DMS153 (cell line): ENCODE results near the gene ARHGEF39.
"Not testable (repeated sequence)": the region's sequence is repeated elsewhere in the genome, so short reads cannot be mapped to it uniquely, and the experiment has no call there.

ENCODE experiments used
- DNase-seq: peaks from one replicate; lab custom pipeline; 2025; lab: John Stamatoyannopoulos, UW

Gene ARHGEF39

DNA sequence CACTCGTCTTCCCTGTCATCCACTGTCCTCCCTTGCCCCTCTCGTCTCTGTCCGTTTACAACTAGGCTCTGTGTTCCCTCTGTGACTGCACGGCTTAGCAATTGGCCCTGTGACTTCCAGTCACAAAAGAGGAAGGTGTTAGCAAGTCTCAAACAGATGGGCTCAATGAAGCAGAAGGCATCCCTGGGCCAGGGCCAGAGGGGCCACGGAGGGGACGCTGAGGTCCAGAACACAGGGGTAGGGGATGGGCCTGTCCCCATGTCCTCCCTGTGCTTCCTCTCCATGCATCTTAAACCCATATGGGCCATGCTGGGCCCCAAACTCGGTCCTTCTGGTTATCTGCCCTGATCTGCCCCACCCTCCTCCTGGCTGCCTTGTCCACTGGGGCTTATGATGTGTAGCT lies 46.7 kb downstream of the ARHGEF39 start, which contains the start of gene CD72:
Gene CD72 (minus strand): TSS at position 89 of the 403 bp plus-strand sequence. CDS start 110 bp downstream, outside the sequence.
- no peak for DNase-seq

DNA sequence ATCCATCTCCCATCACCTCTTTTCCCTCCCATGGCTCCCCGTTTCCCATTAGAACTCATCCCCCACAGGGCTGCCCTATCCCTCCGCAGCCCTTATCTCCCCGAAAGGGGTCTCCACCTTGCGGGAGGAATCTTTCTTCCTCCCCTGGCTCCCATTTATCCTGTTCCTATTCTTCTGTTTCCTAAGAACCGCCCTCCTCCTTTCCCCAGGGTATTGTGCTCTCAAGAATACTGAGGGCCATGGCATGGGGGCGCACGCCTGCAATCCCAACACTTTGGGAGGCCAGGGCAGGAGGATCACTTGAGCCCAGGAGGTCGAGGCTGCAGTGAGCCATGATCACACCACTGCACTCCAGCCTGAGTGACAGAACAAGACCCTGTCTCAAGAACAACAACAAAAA lies 47.4 kb downstream of the ARHGEF39 start:
- no peak for DNase-seq

DNA sequence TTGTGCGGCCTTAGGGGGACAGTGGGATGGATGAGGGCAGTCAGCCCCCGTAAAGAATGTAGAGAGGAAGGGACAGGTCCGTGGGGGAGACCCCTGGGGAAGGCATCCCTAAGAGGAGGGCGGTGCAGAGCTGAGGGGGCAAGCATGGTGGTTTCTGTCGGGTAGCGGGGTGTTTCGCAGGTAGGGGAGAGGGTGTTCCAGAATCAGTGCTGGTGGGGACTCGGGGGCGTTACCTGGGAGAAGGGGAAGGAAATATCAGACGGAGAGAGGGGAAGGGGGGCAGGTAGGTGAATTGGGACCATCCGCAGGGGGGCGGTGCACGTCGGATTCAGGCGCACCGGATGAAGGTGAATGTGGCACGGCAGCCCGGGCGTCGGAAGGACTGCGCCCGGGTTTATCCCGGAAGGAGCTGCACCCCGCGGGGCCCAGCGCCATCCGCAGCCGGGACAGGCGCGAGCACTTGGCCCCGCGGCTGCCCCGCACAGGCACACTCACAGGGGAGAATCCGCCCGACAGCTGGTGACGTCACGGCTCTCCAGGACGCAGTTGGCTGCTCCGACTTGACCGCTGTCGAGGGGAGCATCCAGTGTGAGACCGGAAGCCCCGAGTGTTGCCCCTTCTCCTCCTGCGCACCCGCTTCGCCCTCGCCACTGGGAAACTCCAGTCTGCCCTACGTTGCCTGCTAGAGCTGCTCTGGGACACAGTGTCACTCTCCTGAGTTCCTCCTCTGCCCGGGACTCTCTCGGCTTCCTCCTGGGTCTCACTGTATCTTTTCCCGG lies 48.1 kb downstream of the ARHGEF39 start:
- no peak for DNase-seq

DNA sequence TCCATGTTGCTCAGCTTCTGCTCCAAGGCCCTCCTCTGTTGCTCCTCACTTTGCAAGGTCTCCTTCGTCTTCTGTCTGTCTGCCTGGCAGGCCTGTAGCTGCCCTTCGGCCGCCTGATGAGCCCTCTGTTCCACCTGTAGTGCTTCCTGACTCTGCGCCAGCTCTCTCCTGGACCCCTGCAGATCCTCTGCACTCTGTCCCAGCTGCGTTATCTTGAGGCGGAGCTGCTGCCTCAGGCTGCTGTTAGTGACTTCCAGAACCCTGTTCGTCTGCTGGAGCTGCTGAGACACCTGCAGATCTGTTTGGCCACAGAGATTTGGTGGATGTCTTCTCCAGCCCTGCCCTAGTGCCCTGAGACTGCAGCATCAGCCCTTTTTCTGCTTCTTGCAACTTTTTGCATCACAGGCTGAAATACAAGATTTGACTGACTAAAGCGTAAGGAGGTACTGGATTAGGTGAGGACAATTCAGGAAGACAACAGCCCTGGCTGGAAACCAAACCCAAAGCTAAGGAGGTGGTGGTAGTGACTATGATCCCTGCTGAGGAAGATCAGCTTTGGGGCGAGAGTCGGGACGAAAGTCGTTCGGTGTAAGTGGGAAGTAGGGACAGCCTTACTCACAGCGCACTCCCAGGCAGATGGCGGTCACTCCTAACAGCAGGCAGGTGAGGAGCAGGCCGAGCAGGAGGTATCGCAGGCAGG lies 48.9 kb downstream of the ARHGEF39 start:
- DNase-seq: no peak

- no peak for DNase-seq
These were observed 52.2 kb downstream of the ARHGEF39 start for GRCh38 chr9:35612843-35613242.

DNA sequence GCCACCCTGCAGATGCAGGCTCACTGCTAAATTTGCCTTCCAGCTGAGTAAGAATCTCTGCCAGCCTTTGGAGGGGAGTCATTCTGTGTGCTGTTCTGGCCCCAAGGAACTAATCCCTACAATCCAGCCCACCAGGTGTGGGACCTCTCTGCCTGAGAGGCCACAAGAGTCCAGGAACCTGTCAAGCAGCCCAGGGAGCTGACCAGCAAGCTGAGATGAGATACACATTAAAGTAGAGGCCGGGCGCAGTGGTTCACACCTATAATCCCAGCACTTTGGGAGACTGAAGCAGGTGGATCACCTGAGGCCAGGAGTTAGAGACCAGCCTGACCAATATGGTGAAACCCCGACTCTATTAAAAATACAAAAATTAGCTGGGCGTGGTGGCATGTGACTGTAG lies 52.9 kb downstream of the ARHGEF39 start:
- DNase-seq: not testable (repeated sequence)

GRCh38 chr9:35611230-35611797 lies 53.7 kb downstream of the ARHGEF39 start:
- no peak for DNase-seq

GRCh38 chr9:35609820-35610163 lies 55.2 kb downstream of the ARHGEF39 start:
- no peak for DNase-seq
